Measurements from ENCODE around the gene SMARCD2. TPM values are rescaled to one million over a fixed set of nuclear protein-coding genes. Genes with fewer than 3 reads are reported as not detected.
"Not testable (repeated sequence)": the region's sequence is repeated elsewhere in the genome, so short reads cannot be mapped to it uniquely, and the experiment has no call there.

The SMARCD2 gene
- total RNA-seq = 21.0 TPM
- long read RNA-seq, transcript SMARCD2-203 (13 exons, 2,716 nt) = major isoform, 32 of 38 reads
- long read RNA-seq, partial matches to known transcripts = 3 of 38 reads
- long read RNA-seq, other reads (novel, unspliced or antisense) = 3 of 38 reads

DNA sequence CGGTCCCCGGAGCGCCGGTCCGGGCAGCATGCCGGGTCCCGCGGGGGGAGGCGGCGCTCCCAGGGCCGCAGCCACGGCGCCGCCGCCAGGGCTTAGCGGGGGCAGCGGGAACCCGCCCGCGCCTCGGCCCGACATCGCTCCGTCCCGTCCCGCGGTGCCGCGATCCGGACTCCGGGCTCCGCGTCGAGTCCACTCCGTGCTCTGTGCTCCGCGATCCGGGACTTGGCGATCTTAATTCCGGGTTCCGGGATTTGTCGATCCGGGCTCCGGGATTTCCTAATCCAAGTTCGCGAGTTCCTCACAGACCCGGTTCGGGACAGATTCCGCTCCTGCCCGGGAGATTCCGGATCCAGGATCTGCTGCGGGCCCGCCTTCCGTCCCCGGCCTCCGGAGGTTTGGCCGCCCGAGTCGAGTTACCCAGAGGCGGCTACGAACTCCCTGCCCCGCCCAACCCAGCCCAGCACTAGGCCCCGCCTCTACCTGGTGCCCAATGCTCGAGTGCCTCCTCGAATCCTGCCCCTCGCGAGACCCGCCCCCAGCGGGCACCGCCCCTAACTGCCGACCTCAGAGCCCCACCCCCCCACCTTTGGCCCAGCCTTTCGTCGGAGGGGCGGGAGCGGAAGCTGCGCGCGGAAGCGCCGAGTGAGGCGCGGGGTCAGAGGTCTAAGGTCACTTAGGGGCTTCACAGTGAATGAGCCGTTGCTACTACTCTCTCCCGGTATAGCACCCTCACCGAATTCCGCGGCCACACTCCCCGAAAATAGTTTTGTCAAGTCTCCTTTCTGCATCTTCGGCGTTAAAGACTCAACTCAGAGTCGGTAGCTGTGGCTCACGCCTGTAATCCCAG lies at the start of gene SMARCD2:
TSS of gene SMARCD2 (minus strand) at position 146 of the 847 bp plus-strand sequence. CDS start at position 135, 11 bp downstream.
- intact Hi-C loops (cut with micrococcal nuclease) = no loop called here
- H3K4me3 ChIP-seq = peak within 1 kb of the TSS; percentile 97
- peak; percentile 99 for DNase-seq
- TF ChIP-seq, protein P1, sequence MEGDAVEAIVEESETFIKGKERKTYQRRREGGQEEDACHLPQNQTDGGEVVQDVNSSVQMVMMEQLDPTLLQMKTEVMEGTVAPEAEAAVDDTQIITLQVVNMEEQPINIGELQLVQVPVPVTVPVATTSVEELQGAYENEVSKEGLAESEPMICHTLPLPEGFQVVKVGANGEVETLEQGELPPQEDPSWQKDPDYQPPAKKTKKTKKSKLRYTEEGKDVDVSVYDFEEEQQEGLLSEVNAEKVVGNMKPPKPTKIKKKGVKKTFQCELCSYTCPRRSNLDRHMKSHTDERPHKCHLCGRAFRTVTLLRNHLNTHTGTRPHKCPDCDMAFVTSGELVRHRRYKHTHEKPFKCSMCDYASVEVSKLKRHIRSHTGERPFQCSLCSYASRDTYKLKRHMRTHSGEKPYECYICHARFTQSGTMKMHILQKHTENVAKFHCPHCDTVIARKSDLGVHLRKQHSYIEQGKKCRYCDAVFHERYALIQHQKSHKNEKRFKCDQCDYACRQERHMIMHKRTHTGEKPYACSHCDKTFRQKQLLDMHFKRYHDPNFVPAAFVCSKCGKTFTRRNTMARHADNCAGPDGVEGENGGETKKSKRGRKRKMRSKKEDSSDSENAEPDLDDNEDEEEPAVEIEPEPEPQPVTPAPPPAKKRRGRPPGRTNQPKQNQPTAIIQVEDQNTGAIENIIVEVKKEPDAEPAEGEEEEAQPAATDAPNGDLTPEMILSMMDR (IDR thresholded peaks at IDR 0.05; ENCODE audit: borderline replicate concordance) = no peak
- H3K27ac ChIP-seq (replicated peaks) = peak within 1 kb of the TSS; percentile 98
- peaks cover 58% of the 10 kb centered on the region for H3K4me1 ChIP-seq
- no peaks in the 10 kb centered on the region for H3K27me3 ChIP-seq (ENCODE audit: low read depth)
- no peaks in the 10 kb centered on the region for H3K36me3 ChIP-seq
- no peaks in the 10 kb centered on the region for H3K9me3 ChIP-seq (replicated peaks)

DNA sequence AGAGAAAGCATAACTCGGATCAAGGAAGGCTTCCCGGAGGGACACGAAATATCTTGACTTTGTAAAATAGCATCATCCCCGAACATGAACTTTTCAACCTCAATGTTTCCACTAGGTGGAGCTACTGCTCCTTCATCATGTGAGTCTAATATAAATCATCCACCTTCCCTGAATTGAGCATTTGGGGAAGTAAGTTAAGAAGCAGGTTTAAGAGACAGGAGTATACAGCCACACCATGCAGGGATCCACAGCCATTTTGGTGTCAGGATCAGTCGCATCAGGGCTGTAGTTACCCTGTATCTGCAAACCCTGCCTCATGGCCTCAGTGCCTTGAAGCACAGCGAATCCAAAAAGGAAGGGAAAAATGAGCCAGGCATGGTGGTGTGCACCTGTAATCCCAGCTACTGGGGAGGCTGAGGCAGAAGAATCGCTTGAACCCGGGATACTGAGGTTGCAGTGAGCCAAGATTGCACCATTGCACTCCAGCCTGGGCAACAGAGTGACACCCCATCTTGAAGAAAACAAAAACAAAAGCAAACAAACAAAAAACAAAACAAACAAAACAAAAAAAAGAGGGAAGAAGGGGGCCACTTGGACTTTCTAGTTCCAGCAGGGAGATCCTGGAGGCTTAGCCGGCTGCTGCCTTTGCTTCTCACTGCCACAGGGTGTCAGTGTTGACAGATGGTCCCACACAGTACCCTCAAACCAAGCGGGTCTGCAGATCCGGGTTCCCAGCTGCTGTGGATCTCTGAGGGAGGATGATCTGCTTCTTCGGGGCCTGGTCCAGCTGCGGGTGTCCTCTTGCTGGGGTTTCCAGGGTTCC lies 46.8 kb upstream of the SMARCD2 start:
- H3K27me3 ChIP-seq (ENCODE audit: low read depth); DNase-seq; H3K27ac ChIP-seq (replicated peaks); H3K4me3 ChIP-seq; H3K36me3 ChIP-seq; intact Hi-C loops (cut with micrococcal nuclease); H3K9me3 ChIP-seq (replicated peaks); H3K4me1 ChIP-seq: not testable (repeated sequence)
- TF ChIP-seq, protein P1 (IDR thresholded peaks at IDR 0.05; ENCODE audit: borderline replicate concordance) = peak; percentile 48

DNA sequence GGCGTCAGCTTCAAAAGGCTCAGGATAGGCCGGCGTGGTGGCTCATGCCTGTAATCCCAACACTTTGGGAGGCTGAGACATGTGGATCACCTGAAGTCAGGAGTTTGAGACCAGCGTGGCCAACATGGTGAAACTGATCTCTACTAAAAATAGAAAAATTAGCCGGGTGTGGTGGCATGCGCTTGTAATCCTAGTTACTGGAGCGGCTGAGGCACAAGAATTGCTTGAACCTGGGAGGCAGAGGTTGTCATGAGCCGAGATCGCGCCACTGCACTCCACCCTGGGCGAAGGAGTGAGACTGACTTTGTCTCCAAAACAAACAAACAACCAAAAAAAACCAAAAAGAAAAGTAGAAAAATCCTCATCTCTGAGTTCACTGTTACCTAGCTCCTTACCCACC lies 42.6 kb upstream of the SMARCD2 start:
- intact Hi-C loops (cut with micrococcal nuclease); DNase-seq; H3K4me1 ChIP-seq; H3K27me3 ChIP-seq (ENCODE audit: low read depth); H3K9me3 ChIP-seq (replicated peaks); H3K4me3 ChIP-seq; H3K36me3 ChIP-seq; H3K27ac ChIP-seq (replicated peaks): not testable (repeated sequence)

DNA sequence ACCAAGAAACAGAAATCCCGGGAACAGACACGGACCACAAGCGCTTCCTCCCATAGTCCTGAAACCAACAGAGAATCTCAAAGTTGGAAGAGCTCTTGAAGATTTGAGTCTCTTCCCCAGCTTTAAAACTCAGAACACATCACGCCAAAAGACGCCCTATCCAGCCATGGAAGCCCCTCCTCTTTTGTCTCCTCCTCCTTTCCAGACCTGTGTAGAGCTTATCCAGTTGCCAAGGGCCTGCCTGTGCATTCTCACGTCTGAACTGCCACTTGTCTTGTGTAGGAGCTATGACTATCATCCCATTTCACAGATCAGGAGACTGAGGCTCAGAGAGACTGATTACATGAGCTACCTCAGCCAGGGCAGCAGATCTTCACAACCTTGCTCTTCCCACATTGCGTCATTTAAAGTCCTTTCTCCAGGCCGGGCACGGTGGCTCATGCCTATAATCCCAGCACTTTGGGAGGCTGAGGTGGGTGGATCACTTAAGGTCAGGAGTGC lies 40.2 kb upstream of the SMARCD2 start:
- H3K4me3 ChIP-seq; H3K36me3 ChIP-seq; intact Hi-C loops (cut with micrococcal nuclease); DNase-seq; H3K4me1 ChIP-seq; H3K9me3 ChIP-seq (replicated peaks); H3K27ac ChIP-seq (replicated peaks); H3K27me3 ChIP-seq (ENCODE audit: low read depth): not testable (repeated sequence)

DNA sequence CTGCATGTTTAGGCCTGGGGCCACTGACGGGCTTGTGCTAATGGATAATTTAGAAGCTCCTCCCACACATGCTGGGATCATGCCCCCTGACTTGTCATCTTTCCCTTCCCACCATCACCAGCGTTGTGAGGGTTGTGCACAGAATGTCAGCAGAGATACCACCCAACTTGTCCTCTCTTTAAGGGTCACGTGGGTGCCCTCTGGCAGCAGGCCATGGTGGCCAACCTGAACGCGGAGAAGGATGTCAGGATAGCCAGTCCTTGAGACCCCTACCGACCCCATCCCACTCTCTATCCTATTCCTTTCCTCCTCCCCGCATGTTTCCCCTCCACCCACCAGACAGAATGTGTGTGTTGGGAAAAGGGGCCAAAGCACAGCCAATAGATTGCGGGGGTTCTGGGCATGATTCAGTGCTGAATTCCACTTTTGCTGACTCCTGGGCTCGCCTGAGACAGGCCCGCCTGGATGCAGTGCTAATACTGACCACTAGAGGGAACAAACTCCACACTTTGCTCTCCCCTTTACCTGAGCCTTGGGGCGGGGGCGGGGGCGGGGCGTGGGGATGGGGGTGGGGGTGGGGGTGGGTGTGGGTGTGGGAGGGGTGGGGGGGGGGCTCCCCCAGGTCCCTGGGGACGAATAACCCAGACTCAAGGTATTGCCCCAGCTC lies 39.6 kb upstream of the SMARCD2 start, which contains the start of gene GH2:
TSS of gene GH2 (minus strand) at position 10 of the 667 bp plus-strand sequence. CDS start 143 bp downstream, outside the sequence.
- no peak for DNase-seq
- no peaks in the 10 kb centered on the region for H3K4me1 ChIP-seq
- no peaks in the 10 kb centered on the region for H3K27me3 ChIP-seq (ENCODE audit: low read depth)
- intact Hi-C loops (cut with micrococcal nuclease) = no loop called here
- H3K36me3 ChIP-seq = no peaks in the 10 kb centered on the region
- H3K27ac ChIP-seq (replicated peaks) = no peak within 1 kb of the TSS
- no peaks in the 10 kb centered on the region for H3K9me3 ChIP-seq (replicated peaks)
- no peak within 1 kb of the TSS for H3K4me3 ChIP-seq
- TF ChIP-seq, protein P1 (IDR thresholded peaks at IDR 0.05; ENCODE audit: borderline replicate concordance) = peak; percentile 58

DNA sequence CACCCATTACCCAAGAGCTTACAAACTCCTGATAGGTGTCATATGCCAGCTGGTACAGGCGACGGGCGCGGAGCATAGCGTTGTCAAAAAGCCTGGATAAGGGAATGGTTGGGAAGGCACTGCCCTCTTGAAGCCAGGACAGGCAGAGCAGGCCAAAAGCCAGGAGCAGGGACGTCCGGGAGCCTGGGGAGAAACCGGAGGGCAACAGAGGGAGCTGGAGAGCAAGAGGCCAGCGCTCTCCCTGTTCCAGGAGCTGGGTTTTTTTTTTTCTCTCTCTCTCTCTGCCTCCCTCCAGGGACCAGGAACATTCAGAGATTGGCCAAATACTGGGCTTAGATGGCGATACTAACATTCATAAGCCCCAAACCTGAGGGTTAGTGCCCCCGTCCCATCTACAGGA lies 38.9 kb upstream of the SMARCD2 start:
- peak; percentile 29 for DNase-seq
- intact Hi-C loops (cut with micrococcal nuclease); H3K36me3 ChIP-seq; H3K9me3 ChIP-seq (replicated peaks); H3K27ac ChIP-seq (replicated peaks); H3K4me3 ChIP-seq; H3K27me3 ChIP-seq (ENCODE audit: low read depth); H3K4me1 ChIP-seq: not testable (repeated sequence)
- TF ChIP-seq, protein P1 (IDR thresholded peaks at IDR 0.05; ENCODE audit: borderline replicate concordance) = peak; percentile 33
